Mucosa of gallbladder (tissue), 1 donor: Measurements from ENCODE around the gene NT5C3B. TPM values are rescaled to one million over a fixed set of nuclear protein-coding genes. Genes with fewer than 3 reads are reported as not detected.
"Not testable (repeated sequence)": the region's sequence is repeated elsewhere in the genome, so short reads cannot be mapped to it uniquely, and the experiment has no call there.

ENCODE experiments used
- DNase-seq: peaks from one replicate; pipeline ENCODE4 v3.0.0-alpha.2; 2020; ENCODE audit warnings: low spot score
- total RNA-seq: library from RNA; stranded (reverse); gene quantifications from one replicate; pipeline ENCODE4 v1.2.1, GENCODE V29; 2021
- donor health status: DM: no; HTN: no; CAD: no.

Gene NT5C3B
- 39.6 TPM for total RNA-seq

GRCh38 chr17:41835800-41836549 lies at the start of gene NT5C3B:
Gene NT5C3B, minus strand, starts transcription at chr17:41836232. Its CDS starts 39 bp downstream, at chr17:41836193.
- DNase-seq: peak; percentile 40

- DNase-seq: no peak
These were observed 49.7 kb upstream of the NT5C3B start for GRCh38 chr17:41885733-41886132.

GRCh38 chr17:41882756-41883155 lies 46.7 kb upstream of the NT5C3B start:
- DNase-seq: no peak

- DNase-seq: no peak
These were observed 44.1 kb upstream of the NT5C3B start for GRCh38 chr17:41880130-41880529.

GRCh38 chr17:41874293-41874670 lies 38.2 kb upstream of the NT5C3B start:
- not testable (repeated sequence) for DNase-seq

- DNase-seq: no peak
These were observed 37.7 kb upstream of the NT5C3B start for GRCh38 chr17:41873559-41874292.

GRCh38 chr17:41871789-41872188 lies 35.8 kb upstream of the NT5C3B start:
- no peak for DNase-seq

- DNase-seq: no peak
These were observed 34.6 kb upstream of the NT5C3B start for GRCh38 chr17:41870627-41871026.

- DNase-seq: no peak
These were observed 34.1 kb upstream of the NT5C3B start for GRCh38 chr17:41870097-41870496.

GRCh38 chr17:41869426-41869825 lies 33.4 kb upstream of the NT5C3B start:
- no peak for DNase-seq

GRCh38 chr17:41868568-41868967 lies 32.5 kb upstream of the NT5C3B start:
- no peak for DNase-seq

- DNase-seq: no peak
These were observed 29.5 kb upstream of the NT5C3B start for GRCh38 chr17:41865596-41865893.

- peak; percentile 94 for DNase-seq
These were observed 29.0 kb upstream of the NT5C3B start, which contains the start of gene KLHL11 for GRCh38 chr17:41864836-41865595. Gene KLHL11, minus strand, starts transcription at chr17:41865423. Its CDS starts 53 bp downstream, at chr17:41865370.

- DNase-seq: no peak
These were observed 28.4 kb upstream of the NT5C3B start for GRCh38 chr17:41864498-41864835.

GRCh38 chr17:41863074-41863848 lies 27.2 kb upstream of the NT5C3B start:
- no peak for DNase-seq

- DNase-seq: no peak
These were observed 24.4 kb upstream of the NT5C3B start for GRCh38 chr17:41860254-41860931.

GRCh38 chr17:41851382-41851781 lies 15.3 kb upstream of the NT5C3B start:
- not testable (repeated sequence) for DNase-seq

- no peak for DNase-seq
These were observed 13.4 kb upstream of the NT5C3B start for GRCh38 chr17:41849251-41849990.

GRCh38 chr17:41848788-41849187 lies 12.8 kb upstream of the NT5C3B start:
- DNase-seq: no peak

GRCh38 chr17:41844971-41845370 lies 8.9 kb upstream of the NT5C3B start:
- no peak for DNase-seq

- DNase-seq: not testable (repeated sequence)
These were observed 4.7 kb upstream of the NT5C3B start for GRCh38 chr17:41840781-41841180.
